H1 (cell line): ENCODE measurements around the gene PRKD3. TPM values are rescaled to one million over a fixed set of nuclear protein-coding genes. Genes with fewer than 3 reads are reported as not detected.

Experiments used
- CTCF ChIA-PET: fragments of 300-600 bp; sonication (Branson Sonifier 250); formaldehyde crosslinking; loops from one replicate; lab custom pipeline; 2021; ENCODE audit not compliant: partially characterized antibody; lab: Charles Lee
- POLR2A ChIA-PET: fragments of 300-600 bp; sonication (Branson Sonifier 250); formaldehyde crosslinking; loops from one replicate; lab custom pipeline; 2021; ENCODE audit warnings: inconsistent platforms; ENCODE audit not compliant: partially characterized antibody; lab: Charles Lee
- DNase-seq, 2 experiments: peaks; one replicate each; pipeline versions ENCODE4 v3.0.0 to v3.0.0-alpha.2; 2010 to 2022; ENCODE audit warnings: low spot score in 2 of 2, low read depth in 1 of 2, mixed read lengths in 1 of 2
- FAIRE-seq: peaks from 2 replicates; lab custom pipeline; 2011; peaks lifted over from hg19 to GRCh38; lab: Jason Lieb, UNC
- H2AFZ ChIP-seq: 2 replicates; pipeline ENCODE4 v1.8.1; 2012; ENCODE audit warnings: low read length, inconsistent platforms
- H2AK5ac ChIP-seq: 2 replicates; pipeline ENCODE4 v1.6.1; 2013; ENCODE audit warnings: low read depth, low read length
- H2BK120ac ChIP-seq: replicated peaks from 2 replicates; pipeline ENCODE3; 2013; ENCODE audit warnings: low read depth, low read length, inconsistent platforms
- H2BK12ac ChIP-seq: 2 replicates; pipeline ENCODE4 v1.6.1; 2013; ENCODE audit warnings: low read depth, low read length
- H2BK15ac ChIP-seq: 2 replicates; pipeline ENCODE4 v1.6.1; 2013; ENCODE audit warnings: low read length
- H2BK20ac ChIP-seq: 2 replicates; pipeline ENCODE4 v1.6.1; 2013; ENCODE audit warnings: low read length
- H2BK5ac ChIP-seq: 2 replicates; pipeline ENCODE4 v1.6.1; 2013; ENCODE audit warnings: low read depth, low read length
- H3K14ac ChIP-seq: 2 replicates; pipeline ENCODE4 v1.6.1; 2013; ENCODE audit warnings: inconsistent platforms; ENCODE audit not compliant: insufficient read length
- H3K18ac ChIP-seq: 2 replicates; pipeline ENCODE4 v1.6.1; 2013; ENCODE audit warnings: low read length; ENCODE audit errors: extremely low read depth
- H3K23ac ChIP-seq: 2 replicates; pipeline ENCODE4 v1.6.1; 2013; ENCODE audit warnings: inconsistent platforms; ENCODE audit not compliant: insufficient read length
- H3K23me2 ChIP-seq: 2 replicates; pipeline ENCODE4 v1.6.1; 2013; ENCODE audit warnings: low read depth, low read length
- H3K27ac ChIP-seq: 2 replicates; pipeline ENCODE4 v1.6.1; 2011; ENCODE audit warnings: low read depth, low read length, inconsistent platforms
- H3K27me3 ChIP-seq, 4 experiments: replicated peaks in 1 of 4; 1 replicate in 1 of 4; 2 replicates in 3 of 4; pipeline versions ENCODE4 v1.6.1 to v1.8.1; 2011 to 2013; ENCODE audit warnings: low read length in 3 of 4, mild to moderate bottlenecking in 3 of 4, inconsistent platforms in 2 of 4, mixed read lengths in 2 of 4, moderate library complexity in 1 of 4; ENCODE audit not compliant: control insufficient read depth in 3 of 4, insufficient read depth in 3 of 4; ENCODE audit errors: extremely low read depth in 1 of 4
- H3K36me3 ChIP-seq, 4 experiments: 2 replicates each; pipeline versions ENCODE4 v1.6.1 to v1.8.1; 2011 to 2013; ENCODE audit warnings: mild to moderate bottlenecking in 4 of 4, low read length in 3 of 4, moderate library complexity in 2 of 4, control low read depth in 1 of 4, inconsistent platforms in 1 of 4; ENCODE audit not compliant: insufficient read depth in 4 of 4, control insufficient read depth in 2 of 4
- H3K4ac ChIP-seq: replicated peaks from 2 replicates; pipeline ENCODE3; 2013; ENCODE audit warnings: low read length, low read depth, mixed read lengths, inconsistent platforms; ENCODE audit not compliant: insufficient read length
- H3K4me1 ChIP-seq, 4 experiments: replicated peaks in 1 of 4; 1 replicate in 1 of 4; 2 replicates in 3 of 4; pipeline versions ENCODE4 v1.6.1 to v1.8.1; 2011 to 2013; ENCODE audit warnings: low read length in 3 of 4, inconsistent platforms in 2 of 4, mixed read lengths in 1 of 4; ENCODE audit not compliant: insufficient read depth in 4 of 4, control insufficient read depth in 3 of 4
- H3K4me2 ChIP-seq, 2 experiments: 2 replicates each; pipeline versions ENCODE4 v1.6.1 to v1.8.1; 2011 to 2013; ENCODE audit warnings: low read depth in 2 of 2, low read length in 2 of 2, control low read depth in 1 of 2, inconsistent platforms in 1 of 2, mild to moderate bottlenecking in 1 of 2; ENCODE audit not compliant: insufficient read depth in 1 of 2
- H3K4me3 ChIP-seq, 4 experiments: fragments of 200-600, 300-600 bp in 1 of 4; sonication (generic), shearing (Covaris generic), sonication (Bioruptor Twin) in 1 of 4; 2 replicates each; pipeline versions ENCODE4 v1.5.1 to v1.8.1; 2011 to 2016; ENCODE audit warnings: low read length in 4 of 4, low read depth in 3 of 4, control low read depth in 2 of 4, inconsistent platforms in 2 of 4, mild to moderate bottlenecking in 2 of 4, mixed read lengths in 1 of 4, moderate library complexity in 1 of 4; ENCODE audit not compliant: insufficient read depth in 2 of 4; ENCODE audit errors: extremely low read depth in 1 of 4
- H3K56ac ChIP-seq: replicated peaks from 2 replicates; pipeline ENCODE3; 2013; ENCODE audit warnings: low read depth, mild to moderate bottlenecking, mixed read lengths, low read length, inconsistent platforms; ENCODE audit not compliant: insufficient read length
- H3K79me1 ChIP-seq: 2 replicates; pipeline ENCODE4 v1.6.1; 2013; ENCODE audit warnings: low read depth, low read length, control low read depth
- H3K79me2 ChIP-seq, 2 experiments: 2 replicates each; pipeline versions ENCODE4 v1.6.1 to v1.8.1; 2012 to 2013; ENCODE audit warnings: low read length in 2 of 2, mild to moderate bottlenecking in 2 of 2, inconsistent platforms in 1 of 2; ENCODE audit not compliant: insufficient read depth in 2 of 2, control insufficient read depth in 1 of 2
- H3K9ac ChIP-seq, 4 experiments: replicated peaks in 1 of 4; 1 replicate in 1 of 4; 2 replicates in 3 of 4; pipeline versions ENCODE4 v1.6.1 to v1.8.1; 2011 to 2013; ENCODE audit warnings: low read depth in 3 of 4, low read length in 3 of 4, control low read depth in 2 of 4, mild to moderate bottlenecking in 2 of 4, moderate library complexity in 2 of 4, inconsistent platforms in 1 of 4; ENCODE audit errors: extremely low read depth in 1 of 4
- H3K9me3 ChIP-seq, 2 experiments: 2 replicates each; pipeline versions ENCODE4 v1.6.1 to v1.8.1; 2012 to 2013; ENCODE audit warnings: mild to moderate bottlenecking in 2 of 2, moderate library complexity in 2 of 2, control low read depth in 1 of 2, inconsistent platforms in 1 of 2, low read depth in 1 of 2, low read length in 1 of 2, mixed read lengths in 1 of 2; ENCODE audit not compliant: insufficient read depth in 2 of 2
- H4K20me1 ChIP-seq, 2 experiments: replicated peaks in 1 of 2; 2 replicates each; pipeline versions ENCODE3 to v1.8.1; 2011 to 2013; ENCODE audit warnings: inconsistent platforms in 2 of 2, low read length in 2 of 2, mild to moderate bottlenecking in 1 of 2; ENCODE audit not compliant: insufficient read depth in 2 of 2, control insufficient read depth in 1 of 2
- H4K5ac ChIP-seq: 2 replicates; pipeline ENCODE4 v1.6.1; 2013; ENCODE audit warnings: low read length, low read depth, mixed read lengths, inconsistent platforms; ENCODE audit not compliant: insufficient read length
- H4K8ac ChIP-seq: 2 replicates; pipeline ENCODE4 v1.8.0; 2013; ENCODE audit warnings: mild to moderate bottlenecking, moderate library complexity, low read length, inconsistent platforms; ENCODE audit not compliant: insufficient read depth; ENCODE audit errors: extremely low read depth
- H4K91ac ChIP-seq: replicated peaks from 2 replicates; pipeline ENCODE3; 2013; ENCODE audit warnings: low read length, mixed read lengths, inconsistent platforms; ENCODE audit not compliant: insufficient read length
- POU5F1 ChIP-seq: IDR thresholded peaks from 2 replicates; pipeline ENCODE4 v1.6.1; 2011; ENCODE audit warnings: low read depth, mild to moderate bottlenecking, low read length, moderate library complexity
- RAD21 ChIP-seq, 2 experiments: IDR thresholded peaks in 1 of 2; conservative IDR thresholded peaks in 1 of 2; 2 replicates each; pipeline ENCODE4 v1.6.1; 2011; ENCODE audit warnings: low read depth in 2 of 2, low read length in 2 of 2, improper control_type of control experiment in 1 of 2, inconsistent platforms in 1 of 2, mild to moderate bottlenecking in 1 of 2, moderate library complexity in 1 of 2
- SIRT6 ChIP-seq: IDR thresholded peaks from one replicate; pipeline ENCODE4 v1.7.1; 2012; ENCODE audit warnings: low read length, inconsistent platforms
- SP4 ChIP-seq: IDR thresholded peaks from 2 replicates; pipeline ENCODE4 v1.6.1; 2012; ENCODE audit warnings: low read length, inconsistent platforms
- TCF12 ChIP-seq: IDR thresholded peaks from 2 replicates; pipeline ENCODE4 v1.6.1; 2011; ENCODE audit warnings: low read depth, mild to moderate bottlenecking, low read length
- WGBS, 2 experiments: shearing (Covaris generic) in 1 of 2; methylation state at CpG; one replicate each; pipeline versions ENCODE4 v1.1.6 to v1.1.7; 2013 to 2015; ENCODE audit warnings: low lambda C conversion rate in 2 of 2, mixed read lengths in 2 of 2, inconsistent platforms in 1 of 2, low coverage in 1 of 2, missing lambda C conversion rate in 1 of 2; ENCODE audit not compliant: insufficient replicate concordance in 2 of 2, insufficient coverage in 1 of 2, insufficient read length in 1 of 2; ENCODE audit errors: extremely low coverage in 1 of 2, missing lambda C conversion rate in 1 of 2; 5-methylcytosine and 5-hydroxymethylcytosine counted together
- polyA plus RNA-seq, 7 experiments: library from polyadenylated mRNA; depleted of rRNA in 3 of 7; stranded (reverse) in 5 of 7; unstranded in 2 of 7; fragments of >200 nt in 5 of 7; fragments of 200-250 nt in 2 of 7; gene quantifications; 1 replicate in 5 of 7; 2 replicates in 1 of 7; 4 replicates in 1 of 7; pipeline versions ENCODE4 v1.2.1 to v1.2.3, GENCODE V29; 2011 to 2013; ENCODE audit warnings: missing spikeins in 2 of 7, mixed read lengths in 2 of 7
- total RNA-seq: library from RNA; stranded (reverse); fragmentation: NEBNext Ultra II Directional; extraction: Animal tissue kit (Norgen Biotek cat#: 25700); gene quantifications from 2 replicates; pipeline ENCODE4 v1.2.1, GENCODE V29; 2021

Gene PRKD3
- total and polyA plus RNA-seq, 2 of the 8 experiments (the other 6 are each of a cell fraction or from before 2014, with no cell fraction given) = 12.0 to 63.3 TPM

DNA sequence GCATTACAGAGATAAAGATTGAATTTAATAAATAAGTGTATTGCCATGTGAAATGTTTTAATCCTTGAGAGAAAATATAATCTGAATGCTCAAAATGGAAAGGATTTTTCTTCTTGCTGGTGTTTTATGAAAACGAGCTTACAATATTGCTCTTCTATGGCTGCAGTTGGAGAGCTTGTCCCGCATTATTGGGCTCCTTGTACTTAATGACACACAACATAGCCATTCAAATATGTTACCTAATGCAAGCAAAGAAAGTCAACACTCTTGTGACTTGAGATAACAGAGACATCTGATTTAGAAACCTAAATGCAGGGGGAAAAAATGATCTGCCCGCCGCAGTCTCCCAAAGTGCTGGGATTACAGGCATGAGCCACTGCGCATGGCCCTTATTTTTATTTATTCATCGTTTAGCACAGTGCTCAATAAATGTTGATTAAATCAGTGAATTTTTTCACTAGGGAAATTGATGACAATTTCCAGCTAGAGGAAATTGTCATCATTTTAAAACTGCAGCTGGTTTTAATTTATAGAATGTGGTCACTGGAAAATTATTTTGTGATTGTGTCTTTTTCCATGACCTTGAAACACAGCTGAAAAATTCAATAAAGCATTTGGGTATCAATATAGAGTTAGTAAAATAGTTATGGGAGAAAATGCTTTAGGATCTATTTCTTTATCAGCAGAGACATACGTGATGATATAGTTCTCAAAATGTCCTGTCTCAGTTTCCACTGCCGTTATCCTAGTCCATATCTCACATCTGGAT is 2.4 kb upstream of the PRKD3 start:
- FAIRE-seq = no peak
- H3K79me2 ChIP-seq = peaks cover 4 to 18% of the 10 kb centered on the region in 2 experiments; a peak in 3 of 4 replicates
- no peak overlapping the region for H2BK120ac ChIP-seq
- no peak overlapping the region for H3K23ac ChIP-seq
- H3K79me1 ChIP-seq = no peaks in the 10 kb centered on the region
- H2BK20ac ChIP-seq = no peak overlapping the region
- no peak overlapping the region for H2AK5ac ChIP-seq
- no peak overlapping the region for H3K4me2 ChIP-seq
- H3K27me3 ChIP-seq = peaks cover 0 to 15% (median 10%) of the 10 kb centered on the region in 4 experiments; a peak in 5 of 7 replicates
- H3K27ac ChIP-seq = no peak overlapping the region
- no peak overlapping the region for H4K91ac ChIP-seq
- H2AFZ ChIP-seq = no peak overlapping the region
- ChIA-PET POLR2A (interaction anchor here (0.9 kb wide), 1 partner anchor 9 kb away, joined by 3 read pairs; no protein-coding TSS in a partner anchor), CTCF (interaction anchor here (0.8 to 1.2 kb wide), 5 partner anchors 11 to 549 kb away, joined by 3 read pairs; no protein-coding TSS in a partner anchor)
- no peak overlapping the region for H3K9ac ChIP-seq
- WGBS, 2 experiments = 88% methylated on average over 8 of the region's 8 CpGs; no CpG with 5 or more reads in 1 of the 2 experiments
- H3K4ac ChIP-seq = no peak overlapping the region
- H3K56ac ChIP-seq = no peak overlapping the region
- peaks cover 0 to 5% (median 2%) of the 10 kb centered on the region in 4 experiments; a peak in 3 of 7 replicates for H3K4me1 ChIP-seq
- no peak overlapping the region for H3K18ac ChIP-seq
- no peaks in the 10 kb centered on the region; a peak in 1 of 8 replicates for H3K36me3 ChIP-seq
- H2BK15ac ChIP-seq = no peak overlapping the region
- no peak for TF ChIP-seq POU5F1
- no peak for TF ChIP-seq RAD21 (IDR thresholded peaks at IDR 0.05 in 1 of 2, conservative IDR thresholded peaks at IDR 0.05 in 1 of 2; ENCODE audit: low read depth in 2 of 2, low read length in 2 of 2)
- TF ChIP-seq SIRT6 = no peak
- TF ChIP-seq SP4 = no peak
- TF ChIP-seq TCF12 = no peak
- DNase-seq = no peak
- no peaks in the 10 kb centered on the region for H3K9me3 ChIP-seq
- no peak overlapping the region for H3K4me3 ChIP-seq
- peaks cover 12% of the 10 kb centered on the region for H3K23me2 ChIP-seq
- H2BK5ac ChIP-seq = no peak overlapping the region
- no peak overlapping the region for H4K8ac ChIP-seq
- H3K14ac ChIP-seq = no peak overlapping the region
- H2BK12ac ChIP-seq = no peak overlapping the region
- no peak overlapping the region for H4K5ac ChIP-seq
- H4K20me1 ChIP-seq = peaks cover 0 to 3% of the 10 kb centered on the region in 2 experiments
